Nephron (organoid): ENCODE results near the gene COMP.
A peak's percentile ranks its signal among the peaks of the same experiment; 100 is the strongest.

Experiments used
- H3K27ac Mint-ChIP-seq, 3 experiments: 2 replicates each; pipeline ENCODE4 v1.8.0; 2020; ENCODE audit warnings: mixed read lengths in 3 of 3, mild to moderate bottlenecking in 2 of 3, moderate library complexity in 1 of 3
- H3K27me3 Mint-ChIP-seq: 2 replicates; pipeline ENCODE4 v1.8.0; 2021; ENCODE audit warnings: low read depth, mild to moderate bottlenecking, moderate library complexity, mixed read lengths
- H3K36me3 Mint-ChIP-seq: 2 replicates; pipeline ENCODE4 v1.8.0; 2020; ENCODE audit warnings: low read depth, mixed read lengths
- H3K4me1 Mint-ChIP-seq: 2 replicates; pipeline ENCODE4 v1.8.0; 2020; ENCODE audit warnings: mixed read lengths
- H3K4me3 Mint-ChIP-seq, 3 experiments: 2 replicates each; pipeline ENCODE4 v1.8.0; 2020; ENCODE audit warnings: mild to moderate bottlenecking in 3 of 3, mixed read lengths in 3 of 3, moderate library complexity in 2 of 3
- H3K9me3 Mint-ChIP-seq: 2 replicates; pipeline ENCODE4 v1.8.0; 2020; ENCODE audit warnings: mixed read lengths
- CTCF ChIP-seq, 3 experiments: fragments of 200-600 bp; sonication (generic); IDR thresholded peaks; one replicate each; pipeline ENCODE4 v1.5.0; 2021; ENCODE audit warnings: antibody characterized with exemption in 3 of 3; ENCODE audit not compliant: unreplicated experiment in 3 of 3

The COMP gene

GRCh38 chr19:18771328-18772242 is 19.5 kb downstream of the COMP start:
- Mint-ChIP-seq H3K9me3 (no peaks in the 10 kb centered on the region), H3K27me3 (no peaks in the 10 kb centered on the region), H3K4me3 (no peak overlapping the region), H3K36me3 (peaks cover 3% of the 10 kb centered on the region), H3K27ac (no peak overlapping the region), H3K4me1 (peaks cover 6% of the 10 kb centered on the region)
- TF ChIP-seq CTCF (IDR thresholded peaks at IDR 0.05; ENCODE audit: unreplicated experiment in 3 of 3) = peak in 2 of 3 experiments; percentile 12 to 26

GRCh38 chr19:18770663-18771327 is 20.3 kb downstream of the COMP start:
- H3K4me3 Mint-ChIP-seq = no peak overlapping the region
- TF ChIP-seq CTCF (IDR thresholded peaks at IDR 0.05; ENCODE audit: unreplicated experiment in 3 of 3) = no peak
- H3K27me3 Mint-ChIP-seq = no peaks in the 10 kb centered on the region
- no peaks in the 10 kb centered on the region for H3K9me3 Mint-ChIP-seq
- H3K27ac Mint-ChIP-seq = no peak overlapping the region
- H3K4me1 Mint-ChIP-seq = peaks cover 6% of the 10 kb centered on the region
- H3K36me3 Mint-ChIP-seq = peaks cover 3% of the 10 kb centered on the region

- Mint-ChIP-seq H3K4me1 (peaks cover 6% of the 10 kb centered on the region), H3K27me3 (no peaks in the 10 kb centered on the region), H3K4me3 (no peak overlapping the region), H3K27ac (no peak overlapping the region), H3K36me3 (peaks cover 3% of the 10 kb centered on the region), H3K9me3 (no peaks in the 10 kb centered on the region)
- TF ChIP-seq CTCF (IDR thresholded peaks at IDR 0.05; ENCODE audit: unreplicated experiment in 3 of 3) = no peak
Observed at GRCh38 chr19:18769989-18770528, 21.0 kb downstream of the COMP start.

- peaks cover 6% of the 10 kb centered on the region for H3K4me1 Mint-ChIP-seq
- no peaks in the 10 kb centered on the region for H3K27me3 Mint-ChIP-seq
- H3K4me3 Mint-ChIP-seq = no peak overlapping the region
- no peak overlapping the region for H3K27ac Mint-ChIP-seq
- H3K36me3 Mint-ChIP-seq = peaks cover 3% of the 10 kb centered on the region
- H3K9me3 Mint-ChIP-seq = no peaks in the 10 kb centered on the region
- TF ChIP-seq CTCF (IDR thresholded peaks at IDR 0.05; ENCODE audit: unreplicated experiment in 3 of 3) = no peak
Observed at GRCh38 chr19:18768997-18769891, 21.9 kb downstream of the COMP start.

DNA sequence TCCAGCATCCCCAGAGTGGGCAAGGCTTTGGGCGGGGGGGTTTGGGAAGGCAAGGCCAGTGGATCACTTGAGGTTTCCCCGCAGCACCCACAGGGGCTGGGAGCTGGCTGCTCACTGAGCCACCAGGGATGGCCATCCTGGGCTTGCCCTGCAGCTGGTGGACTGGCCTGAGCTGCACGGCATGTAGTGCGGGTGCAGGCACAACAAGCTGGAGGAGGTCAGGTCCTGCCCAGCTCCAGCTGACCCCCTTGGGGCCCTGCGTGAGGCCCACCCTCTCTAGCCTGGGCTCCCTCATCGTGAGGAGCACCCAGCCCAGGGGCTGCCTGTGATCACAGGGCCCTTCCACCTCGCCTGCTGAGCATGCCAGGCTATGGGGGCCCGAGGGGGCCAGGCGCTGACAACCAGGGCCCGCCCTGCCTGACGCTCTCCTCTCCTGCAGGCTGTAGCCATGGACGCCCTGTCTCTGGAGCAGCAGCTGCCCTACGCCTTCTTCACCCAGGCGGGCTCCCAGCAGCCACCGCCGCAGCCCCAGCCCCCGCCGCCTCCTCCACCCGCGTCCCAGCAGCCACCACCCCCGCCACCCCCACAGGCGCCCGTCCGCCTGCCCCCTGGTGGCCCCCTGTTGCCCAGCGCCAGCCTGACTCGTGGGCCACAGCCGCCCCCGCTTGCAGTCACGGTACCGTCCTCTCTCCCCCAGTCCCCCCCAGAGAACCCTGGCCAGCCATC is 22.9 kb downstream of the COMP start:
- H3K27me3 Mint-ChIP-seq = no peaks in the 10 kb centered on the region
- TF ChIP-seq CTCF (IDR thresholded peaks at IDR 0.05; ENCODE audit: unreplicated experiment in 3 of 3) = peak in 2 of 3 experiments; percentile 17 to 28
- H3K36me3 Mint-ChIP-seq = peaks cover 3% of the 10 kb centered on the region
- H3K4me1 Mint-ChIP-seq = peaks cover 6% of the 10 kb centered on the region
- H3K27ac Mint-ChIP-seq = no peak overlapping the region
- H3K4me3 Mint-ChIP-seq = no peak overlapping the region
- no peaks in the 10 kb centered on the region for H3K9me3 Mint-ChIP-seq
